Upper lobe of right lung (tissue), 1 donor: ENCODE data around the gene TAF12. TPM values are rescaled to one million over a fixed set of nuclear protein-coding genes. Genes with fewer than 3 reads are reported as not detected.

ENCODE experiments used
- ATAC-seq: fragments of 200-7000 bp; cut with Tn5 transposase; one replicate; pipeline ENCODE4 v1.9.1; 2020; ENCODE audit warnings: mild to moderate bottlenecking, moderate library complexity
- DNase-seq: peaks from one replicate; pipeline ENCODE4 v3.0.0-alpha.2; 2020
- H3K27ac ChIP-seq: fragments of 200-600 bp; one replicate; pipeline ENCODE4 v1.8.0; 2022
- H3K27me3 ChIP-seq: fragments of 200-600 bp; one replicate; pipeline ENCODE4 v1.8.0; 2022; ENCODE audit warnings: mild to moderate bottlenecking
- H3K36me3 ChIP-seq: fragments of 200-600 bp; one replicate; pipeline ENCODE4 v1.8.0; 2022
- H3K4me1 ChIP-seq: fragments of 200-600 bp; one replicate; pipeline ENCODE4 v1.8.0; 2022
- H3K4me3 ChIP-seq: fragments of 200-600 bp; one replicate; pipeline ENCODE4 v1.8.0; 2022; ENCODE audit warnings: mild to moderate bottlenecking
- H3K9me3 ChIP-seq: fragments of 200-600 bp; one replicate; pipeline ENCODE4 v1.8.0; 2022
- intact Hi-C: fragments of 100-400 bp; cut with DNase I; formaldehyde crosslinking; loops from one replicate; pipeline ENCODE4 v1.11.0; 2022
- total RNA-seq: library from RNA; stranded (reverse); fragmentation: NEBNext Ultra II Directional; extraction: Animal tissue kit (Norgen Biotek cat#: 25700); gene quantifications from one replicate; pipeline ENCODE4 v1.2.1, GENCODE V29; 2021
- TF ChIP-seq, protein P1 (sequence below): fragments of 200-600 bp; IDR thresholded peaks from one replicate; pipeline ENCODE4 v1.8.0; 2022; ENCODE audit warnings: antibody characterized with exemption
- donor health status: DM: no; HTN: yes; CAD: no; lungs with severe emphysema.

Gene TAF12
- total RNA-seq, 1 donor from 2014 or later: 21.0 TPM

DNA sequence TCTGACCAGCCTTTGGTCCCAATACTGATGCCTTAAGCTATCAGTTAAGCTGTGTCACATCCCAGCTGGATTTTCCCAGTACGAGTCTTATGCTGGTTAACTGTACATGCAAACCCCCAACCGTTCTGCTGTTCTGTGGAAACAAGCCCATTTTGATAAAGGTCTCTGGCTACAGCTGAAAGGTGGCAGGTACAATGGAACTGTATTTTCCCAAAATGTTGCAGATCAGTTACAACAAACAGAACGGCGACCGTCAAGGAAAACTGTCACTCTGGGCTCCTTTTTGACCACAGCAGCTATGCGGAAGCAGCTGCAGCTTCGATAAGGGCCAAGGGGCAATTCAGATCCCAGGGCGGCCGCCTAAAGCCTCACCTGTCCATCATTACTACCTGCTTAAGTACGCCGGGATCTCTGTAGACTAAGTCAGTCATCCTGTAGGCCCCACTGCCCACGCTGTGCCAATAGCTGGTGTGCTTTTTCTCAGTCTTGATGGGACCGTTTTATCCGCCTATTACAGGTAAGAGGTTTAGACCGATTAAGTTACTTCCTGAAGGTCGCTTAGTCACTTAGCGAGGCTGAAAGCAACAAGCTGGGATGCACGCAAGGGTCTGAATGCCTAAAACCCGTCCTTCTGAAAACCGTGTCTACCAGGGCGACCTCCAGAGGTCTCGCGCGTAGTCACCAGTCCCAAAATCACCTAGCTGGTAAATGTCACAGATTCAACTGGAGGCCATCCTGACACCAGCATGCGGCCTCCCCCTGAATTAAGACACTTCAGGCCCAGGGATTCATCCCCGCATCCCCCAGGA lies 61.9 kb downstream of the TAF12 start:
- intact Hi-C loops: no loop called here
- peak overlapping the region; percentile 91 for H3K27ac ChIP-seq
- peaks cover 47% of the 10 kb centered on the region for H3K36me3 ChIP-seq
- peak; percentile 70 for DNase-seq
- H3K27me3 ChIP-seq: no peaks in the 10 kb centered on the region
- peak; percentile 28 for ATAC-seq
- no peaks in the 10 kb centered on the region for H3K9me3 ChIP-seq
- peak overlapping the region; percentile 97 for H3K4me3 ChIP-seq
- peaks cover 23% of the 10 kb centered on the region for H3K4me1 ChIP-seq
- TF ChIP-seq, protein P1, sequence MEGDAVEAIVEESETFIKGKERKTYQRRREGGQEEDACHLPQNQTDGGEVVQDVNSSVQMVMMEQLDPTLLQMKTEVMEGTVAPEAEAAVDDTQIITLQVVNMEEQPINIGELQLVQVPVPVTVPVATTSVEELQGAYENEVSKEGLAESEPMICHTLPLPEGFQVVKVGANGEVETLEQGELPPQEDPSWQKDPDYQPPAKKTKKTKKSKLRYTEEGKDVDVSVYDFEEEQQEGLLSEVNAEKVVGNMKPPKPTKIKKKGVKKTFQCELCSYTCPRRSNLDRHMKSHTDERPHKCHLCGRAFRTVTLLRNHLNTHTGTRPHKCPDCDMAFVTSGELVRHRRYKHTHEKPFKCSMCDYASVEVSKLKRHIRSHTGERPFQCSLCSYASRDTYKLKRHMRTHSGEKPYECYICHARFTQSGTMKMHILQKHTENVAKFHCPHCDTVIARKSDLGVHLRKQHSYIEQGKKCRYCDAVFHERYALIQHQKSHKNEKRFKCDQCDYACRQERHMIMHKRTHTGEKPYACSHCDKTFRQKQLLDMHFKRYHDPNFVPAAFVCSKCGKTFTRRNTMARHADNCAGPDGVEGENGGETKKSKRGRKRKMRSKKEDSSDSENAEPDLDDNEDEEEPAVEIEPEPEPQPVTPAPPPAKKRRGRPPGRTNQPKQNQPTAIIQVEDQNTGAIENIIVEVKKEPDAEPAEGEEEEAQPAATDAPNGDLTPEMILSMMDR: no peak

DNA sequence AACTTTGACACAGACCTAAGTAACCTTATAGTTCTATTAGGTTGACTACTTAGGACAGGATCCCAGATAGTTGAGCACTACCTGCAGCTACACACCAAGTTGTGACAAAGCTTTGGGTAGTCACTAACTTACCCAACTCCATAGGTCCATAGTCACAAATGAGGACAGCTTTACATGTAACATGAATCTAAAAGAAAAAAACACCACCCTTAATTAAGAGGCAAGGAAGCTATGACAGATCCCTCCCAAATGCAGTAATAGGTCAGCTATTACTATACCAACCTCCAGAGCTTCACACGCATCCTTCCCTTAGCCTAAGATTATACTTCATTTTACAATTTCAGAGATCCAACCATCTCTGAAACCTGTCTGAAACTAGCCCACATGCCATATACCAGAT lies 63.5 kb downstream of the TAF12 start:
- H3K9me3 ChIP-seq: no peaks in the 10 kb centered on the region
- TF ChIP-seq, protein P1: no peak
- DNase-seq (no peak), ATAC-seq (no peak)
- H3K36me3 ChIP-seq: peaks cover 55% of the 10 kb centered on the region
- no peaks in the 10 kb centered on the region for H3K27me3 ChIP-seq
- intact Hi-C loops: no loop called here
- H3K4me3 ChIP-seq: peak overlapping the region; percentile 97
- H3K4me1 ChIP-seq: peaks cover 23% of the 10 kb centered on the region
- no peak overlapping the region for H3K27ac ChIP-seq

DNA sequence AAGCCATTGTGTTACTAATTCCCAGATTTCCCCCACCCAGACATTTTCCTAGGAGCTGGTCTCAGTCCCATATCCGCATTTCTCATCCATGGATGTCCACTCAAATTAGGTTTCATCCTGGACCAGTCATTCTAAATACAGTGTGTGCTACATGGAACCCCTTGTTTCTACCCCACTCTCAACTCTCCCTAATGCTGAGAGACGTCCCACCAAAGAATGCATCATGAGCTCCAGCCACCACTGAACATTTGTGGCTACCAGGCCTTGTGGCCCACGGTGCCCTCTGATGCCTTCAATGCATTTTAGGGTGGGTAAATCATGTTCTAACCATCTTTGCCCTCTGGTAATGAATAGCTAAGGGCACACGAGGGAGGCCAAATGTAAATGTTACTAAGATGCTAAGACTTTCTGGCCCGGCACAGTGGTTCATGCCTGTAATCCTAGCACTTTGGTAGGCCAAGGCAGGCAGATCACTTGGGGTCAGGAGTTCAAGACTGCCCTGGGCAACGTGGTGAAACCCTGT lies 64.1 kb downstream of the TAF12 start:
- TF ChIP-seq, protein P1: no peak
- intact Hi-C loops: no loop called here
- ATAC-seq: no peak
- Histone ChIP-seq H3K36me3 (peaks cover 60% of the 10 kb centered on the region), H3K4me1 (peaks cover 23% of the 10 kb centered on the region), H3K4me3 (no peak overlapping the region), H3K27me3 (no peaks in the 10 kb centered on the region), H3K27ac (no peak overlapping the region), H3K9me3 (no peaks in the 10 kb centered on the region)
- DNase-seq: no peak

DNA sequence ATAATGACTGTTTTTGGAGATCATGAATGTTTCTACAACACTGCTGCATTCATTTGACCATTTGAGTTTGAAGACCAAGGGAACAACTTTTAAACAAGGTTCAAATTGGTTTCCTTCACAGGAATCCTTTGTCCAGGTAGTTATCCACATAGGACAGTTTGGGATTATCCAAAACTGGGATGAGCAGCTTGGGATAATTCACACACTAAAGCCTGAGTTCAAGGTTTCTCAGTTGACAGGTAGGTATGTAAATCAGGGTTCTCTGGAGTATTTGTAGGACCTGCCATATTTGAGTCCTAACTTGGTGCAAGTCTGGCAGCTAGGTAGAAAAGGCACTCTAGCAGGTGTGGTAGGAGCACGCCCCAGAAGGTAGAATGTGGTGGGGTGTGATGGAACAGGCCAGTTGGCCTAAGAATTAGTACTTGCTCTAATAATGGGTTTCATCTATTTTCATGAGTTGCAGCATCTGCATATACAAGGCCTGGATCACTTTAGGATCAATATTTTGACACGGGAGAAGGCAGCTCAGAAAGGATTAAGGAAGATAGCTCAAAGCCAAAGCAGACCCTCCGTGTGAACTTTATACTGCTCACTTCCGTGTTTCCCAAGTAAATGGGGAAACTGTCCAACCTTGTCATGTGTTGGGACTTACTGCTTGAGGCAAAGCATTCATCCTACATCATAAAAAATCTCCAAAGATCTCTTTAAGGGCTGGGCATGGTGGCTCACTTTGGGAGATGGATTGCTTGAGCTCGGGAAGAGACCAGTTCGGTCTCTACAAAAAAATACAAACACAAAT lies 64.9 kb downstream of the TAF12 start:
- Histone ChIP-seq H3K27ac (no peak overlapping the region), H3K36me3 (peaks cover 68% of the 10 kb centered on the region), H3K4me1 (peaks cover 23% of the 10 kb centered on the region), H3K9me3 (no peaks in the 10 kb centered on the region), H3K27me3 (no peaks in the 10 kb centered on the region), H3K4me3 (no peak overlapping the region)
- ATAC-seq (no peak), DNase-seq (no peak)
- intact Hi-C loops: no loop called here
- TF ChIP-seq, protein P1: no peak

DNA sequence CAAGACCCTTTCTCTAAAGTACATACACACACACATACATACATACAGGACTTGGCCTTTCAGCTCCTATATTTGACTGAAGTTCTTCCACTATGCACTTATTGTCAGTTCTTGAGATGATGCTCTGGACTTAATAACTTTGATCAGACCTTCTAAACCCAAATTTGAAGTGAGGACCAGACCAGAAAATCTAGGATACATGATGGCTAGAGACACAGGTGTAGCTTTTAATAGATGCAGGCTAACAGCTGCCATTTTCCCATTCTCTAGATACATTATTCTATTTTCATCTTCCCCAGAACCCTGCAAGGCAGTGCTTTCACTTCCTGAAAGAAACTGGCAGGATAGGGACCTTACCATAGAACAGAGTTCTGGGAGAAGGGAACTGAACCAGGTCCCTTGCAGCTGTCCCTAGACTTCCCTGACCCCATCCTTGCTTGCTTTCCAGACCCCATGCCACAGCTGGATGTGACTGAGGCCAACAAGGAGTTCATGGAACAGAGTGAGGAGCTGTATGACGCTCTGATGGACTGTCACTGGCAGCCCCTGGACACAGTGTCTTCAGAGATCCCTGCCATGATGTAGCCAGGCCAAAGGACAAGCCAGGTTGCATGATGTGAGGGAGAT lies 65.7 kb downstream of the TAF12 start:
- TF ChIP-seq, protein P1: no peak
- intact Hi-C loops: no loop called here
- Histone ChIP-seq H3K4me3 (no peak overlapping the region), H3K9me3 (no peaks in the 10 kb centered on the region), H3K4me1 (peaks cover 23% of the 10 kb centered on the region), H3K27ac (no peak overlapping the region), H3K27me3 (no peaks in the 10 kb centered on the region), H3K36me3 (peaks cover 76% of the 10 kb centered on the region)
- no peak for DNase-seq
- no peak for ATAC-seq
